T-helper 2 cell treated with Interferon-gamma antibody and Interleukin-4, amounts not matched to agents 5 μg/mL and 100 μg/mL, for 36 hours (primary cell): Measurements from ENCODE around the gene MAPK7.
A peak's percentile ranks its signal among the peaks of the same experiment; 100 is the strongest.

Experiments used
- DNase-seq: peaks from one replicate; pipeline ENCODE4 v3.0.0; 2021; ENCODE audit warnings: low spot score
- H3K27ac Mint-ChIP-seq: one replicate; pipeline ENCODE4 v1.8.0; 2021; ENCODE audit warnings: mild to moderate bottlenecking, mixed read lengths
- H3K27me3 Mint-ChIP-seq: one replicate; pipeline ENCODE4 v1.8.0; 2021; ENCODE audit warnings: low read depth, mixed read lengths
- H3K36me3 Mint-ChIP-seq: one replicate; pipeline ENCODE4 v1.8.0; 2021; ENCODE audit warnings: low read depth, mixed read lengths
- H3K4me1 Mint-ChIP-seq: one replicate; pipeline ENCODE4 v1.8.0; 2021; ENCODE audit warnings: low read depth, mixed read lengths
- H3K4me3 Mint-ChIP-seq: one replicate; pipeline ENCODE4 v1.8.0; 2022; ENCODE audit warnings: mild to moderate bottlenecking, moderate library complexity, mixed read lengths
- H3K9me3 Mint-ChIP-seq: one replicate; pipeline ENCODE4 v1.8.0; 2021; ENCODE audit warnings: mixed read lengths

The MAPK7 gene

GRCh38 chr17:19338031-19338990 lies 40.0 kb upstream of the MAPK7 start:
- no peaks in the 10 kb centered on the region for H3K9me3 Mint-ChIP-seq
- H3K36me3 Mint-ChIP-seq: no peaks in the 10 kb centered on the region
- peak; percentile 56 for DNase-seq
- no peak overlapping the region for H3K27ac Mint-ChIP-seq
- no peaks in the 10 kb centered on the region for H3K4me1 Mint-ChIP-seq
- no peak overlapping the region for H3K4me3 Mint-ChIP-seq
- no peaks in the 10 kb centered on the region for H3K27me3 Mint-ChIP-seq

GRCh38 chr17:19339341-19339815 lies 38.9 kb upstream of the MAPK7 start:
- H3K4me1 Mint-ChIP-seq: no peaks in the 10 kb centered on the region
- H3K27me3 Mint-ChIP-seq: no peaks in the 10 kb centered on the region

GRCh38 chr17:19341211-19341631 lies 37.1 kb upstream of the MAPK7 start:
- H3K9me3 Mint-ChIP-seq: no peaks in the 10 kb centered on the region
- no peak overlapping the region for H3K4me3 Mint-ChIP-seq
- DNase-seq: no peak
- H3K36me3 Mint-ChIP-seq: no peaks in the 10 kb centered on the region
- no peak overlapping the region for H3K27ac Mint-ChIP-seq
- no peaks in the 10 kb centered on the region for H3K27me3 Mint-ChIP-seq
- H3K4me1 Mint-ChIP-seq: no peaks in the 10 kb centered on the region

More at GRCh38 chr17:19339341-19339815, 38.9 kb upstream of the MAPK7 start:
- DNase-seq: no peak
- Mint-ChIP-seq H3K36me3 (no peaks in the 10 kb centered on the region), H3K4me3 (no peak overlapping the region), H3K27ac (no peak overlapping the region), H3K9me3 (no peaks in the 10 kb centered on the region)

- Mint-ChIP-seq H3K4me1 (no peaks in the 10 kb centered on the region), H3K27me3 (no peaks in the 10 kb centered on the region), H3K36me3 (no peaks in the 10 kb centered on the region), H3K9me3 (no peaks in the 10 kb centered on the region), H3K4me3 (no peak overlapping the region), H3K27ac (no peak overlapping the region)
- no peak for DNase-seq
Observed at GRCh38 chr17:19341641-19342610, 36.4 kb upstream of the MAPK7 start.

DNA sequence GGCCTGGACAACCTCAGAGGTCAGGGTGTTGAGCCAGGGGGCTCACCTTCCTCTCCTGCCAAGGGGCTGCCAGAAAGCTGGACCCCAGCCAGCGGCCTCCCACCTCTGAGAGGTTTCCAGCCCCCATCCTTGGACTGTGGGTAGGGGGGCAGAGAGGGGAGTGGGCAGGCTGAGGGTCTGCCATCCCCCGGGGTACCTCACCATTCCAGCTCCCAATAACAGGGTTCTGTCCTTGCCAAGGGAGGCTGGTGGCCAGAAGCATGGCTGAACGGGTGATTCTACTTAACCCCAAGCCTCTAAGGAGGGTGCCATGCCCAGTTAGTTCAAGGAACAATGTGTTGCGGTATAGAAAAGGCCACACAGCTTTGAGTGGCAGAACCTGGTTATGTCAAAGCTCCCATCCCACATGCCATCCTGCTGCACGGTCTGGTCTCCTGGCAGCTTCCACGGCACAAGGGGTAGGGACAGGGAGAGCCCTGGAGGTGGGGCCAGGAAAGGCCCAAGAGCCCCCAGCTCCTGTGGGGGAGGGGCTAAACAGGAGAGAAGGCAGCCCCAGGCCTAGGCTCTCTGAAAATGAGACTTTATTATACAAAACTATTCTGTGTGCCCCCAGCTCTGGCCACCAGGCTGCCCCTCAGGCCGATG lies 35.6 kb upstream of the MAPK7 start:
- Mint-ChIP-seq H3K27ac (no peak overlapping the region), H3K36me3 (no peaks in the 10 kb centered on the region), H3K9me3 (no peaks in the 10 kb centered on the region), H3K27me3 (no peaks in the 10 kb centered on the region), H3K4me3 (no peak overlapping the region), H3K4me1 (no peaks in the 10 kb centered on the region)
- DNase-seq: no peak

DNA sequence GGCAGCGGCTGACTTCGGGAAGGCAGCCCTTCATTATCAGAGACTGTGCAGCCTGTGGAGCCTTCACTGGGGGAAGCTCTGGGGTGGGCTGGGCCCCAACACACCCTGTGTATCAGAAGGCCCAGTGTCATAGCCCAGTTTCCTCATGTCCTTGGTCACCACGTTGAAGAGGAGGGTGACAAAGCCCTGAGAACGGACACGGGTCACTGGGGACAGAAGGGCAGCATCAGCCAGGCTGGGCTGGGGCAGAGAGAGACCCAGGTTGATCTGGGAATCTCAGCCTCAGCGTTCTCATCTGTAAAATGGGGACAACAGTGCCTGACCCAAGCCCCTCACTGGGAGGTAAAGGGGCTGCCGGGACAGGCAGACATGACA lies 35.1 kb upstream of the MAPK7 start:
- H3K9me3 Mint-ChIP-seq: no peaks in the 10 kb centered on the region
- H3K27me3 Mint-ChIP-seq: no peaks in the 10 kb centered on the region
- no peak overlapping the region for H3K4me3 Mint-ChIP-seq
- H3K36me3 Mint-ChIP-seq: no peaks in the 10 kb centered on the region
- no peaks in the 10 kb centered on the region for H3K4me1 Mint-ChIP-seq
- H3K27ac Mint-ChIP-seq: no peak overlapping the region
- no peak for DNase-seq

- no peaks in the 10 kb centered on the region for H3K4me1 Mint-ChIP-seq
Observed at GRCh38 chr17:19343671-19344151, 34.6 kb upstream of the MAPK7 start.

DNA sequence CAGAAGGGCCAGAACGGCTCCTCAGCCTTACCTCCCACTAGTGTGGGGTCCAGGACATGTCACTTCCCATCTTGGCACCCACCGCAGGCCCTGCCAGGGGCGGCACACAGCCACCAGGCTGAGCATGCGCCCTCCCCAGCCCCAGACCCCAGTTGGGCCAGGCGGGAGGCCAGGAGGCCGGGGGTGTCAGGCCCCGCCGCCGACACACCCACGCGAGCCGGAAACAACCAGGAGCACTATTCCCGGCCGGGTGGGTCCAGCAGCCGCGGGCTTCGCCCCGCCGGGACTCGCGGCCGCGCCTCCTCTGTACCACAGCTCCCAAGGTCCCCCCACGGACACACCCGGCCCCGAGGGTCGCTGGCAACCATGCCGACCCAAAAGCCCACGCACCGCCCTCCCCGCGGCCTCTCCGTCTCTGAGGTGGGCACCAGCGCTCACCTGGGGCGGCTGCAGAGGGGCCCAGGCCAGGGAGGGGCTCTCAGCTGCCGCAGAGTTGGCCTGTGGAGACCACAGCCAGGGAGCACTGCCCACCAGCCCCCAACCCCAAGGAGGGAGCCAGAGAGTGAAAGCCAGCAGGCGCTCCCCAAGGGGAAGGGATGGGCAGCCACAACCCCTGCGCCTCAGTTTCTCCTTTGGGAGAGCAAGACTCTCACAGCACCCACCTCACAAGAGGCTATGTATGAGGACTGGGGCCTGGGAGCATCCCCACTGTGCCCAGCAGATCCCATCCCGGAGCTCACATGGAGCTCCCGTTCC lies 33.8 kb upstream of the MAPK7 start:
- Mint-ChIP-seq H3K27ac (no peak overlapping the region), H3K27me3 (no peaks in the 10 kb centered on the region), H3K4me3 (no peak overlapping the region), H3K36me3 (no peaks in the 10 kb centered on the region), H3K4me1 (no peaks in the 10 kb centered on the region), H3K9me3 (no peaks in the 10 kb centered on the region)
- no peak for DNase-seq

More at GRCh38 chr17:19343671-19344151, 34.6 kb upstream of the MAPK7 start:
- no peak overlapping the region for H3K4me3 Mint-ChIP-seq
- no peaks in the 10 kb centered on the region for H3K27me3 Mint-ChIP-seq
- H3K27ac Mint-ChIP-seq: no peak overlapping the region
- no peaks in the 10 kb centered on the region for H3K9me3 Mint-ChIP-seq
- no peaks in the 10 kb centered on the region for H3K36me3 Mint-ChIP-seq
- no peak for DNase-seq

GRCh38 chr17:19345067-19345460 lies 33.2 kb upstream of the MAPK7 start:
- no peak overlapping the region for H3K4me3 Mint-ChIP-seq
- H3K4me1 Mint-ChIP-seq: no peaks in the 10 kb centered on the region
- peaks cover 3% of the 10 kb centered on the region for H3K27me3 Mint-ChIP-seq
- DNase-seq: no peak
- no peaks in the 10 kb centered on the region for H3K36me3 Mint-ChIP-seq
- H3K27ac Mint-ChIP-seq: no peak overlapping the region
- H3K9me3 Mint-ChIP-seq: no peaks in the 10 kb centered on the region

- Mint-ChIP-seq H3K9me3 (no peaks in the 10 kb centered on the region), H3K4me1 (no peaks in the 10 kb centered on the region)
- no peak for DNase-seq
Observed at GRCh38 chr17:19345486-19346350, 32.6 kb upstream of the MAPK7 start.

GRCh38 chr17:19346351-19347255 lies 31.7 kb upstream of the MAPK7 start:
- no peak for DNase-seq

More at GRCh38 chr17:19345486-19346350, 32.6 kb upstream of the MAPK7 start:
- Mint-ChIP-seq H3K27ac (no peak overlapping the region), H3K27me3 (peaks cover 3% of the 10 kb centered on the region), H3K4me3 (no peak overlapping the region), H3K36me3 (no peaks in the 10 kb centered on the region)

More at GRCh38 chr17:19346351-19347255, 31.7 kb upstream of the MAPK7 start:
- peaks cover 8% of the 10 kb centered on the region for H3K27me3 Mint-ChIP-seq
- H3K27ac Mint-ChIP-seq: no peak overlapping the region
- no peaks in the 10 kb centered on the region for H3K36me3 Mint-ChIP-seq
- no peaks in the 10 kb centered on the region for H3K9me3 Mint-ChIP-seq
- no peaks in the 10 kb centered on the region for H3K4me1 Mint-ChIP-seq
- H3K4me3 Mint-ChIP-seq: no peak overlapping the region
